ENCODE data around the gene TULP3. TPM values are rescaled to one million over a fixed set of nuclear protein-coding genes. Genes with fewer than 3 reads are reported as not detected.
"Not testable (repeated sequence)": the region's sequence is repeated elsewhere in the genome, so short reads cannot be mapped to it uniquely, and the experiment has no call there.

The TULP3 gene
- total and polyA plus RNA-seq, 2 of the 8 experiments (the other 6 are each of a cell fraction or from before 2014, with no cell fraction given): 18.4 to 21.2 TPM

- FAIRE-seq; H2BK5ac ChIP-seq (ENCODE audit: low read depth, low read length); H3K14ac ChIP-seq (ENCODE audit: insufficient read length); H3K4me3 ChIP-seq (ENCODE audit: extremely low read depth in 1 of 4, insufficient read depth in 2 of 4, low read depth in 3 of 4, low read length in 4 of 4); DNase-seq (ENCODE audit: low read depth in 1 of 2, low spot score in 2 of 2); H3K56ac ChIP-seq (replicated peaks; ENCODE audit: insufficient read length, low read depth, low read length); H3K4me1 ChIP-seq (replicated peaks in 1 of 4; ENCODE audit: control insufficient read depth in 3 of 4, insufficient read depth in 4 of 4, low read length in 3 of 4); H3K9me3 ChIP-seq (ENCODE audit: insufficient read depth in 2 of 2, low read depth in 1 of 2, low read length in 1 of 2); H2BK120ac ChIP-seq (replicated peaks; ENCODE audit: low read depth, low read length); H4K91ac ChIP-seq (replicated peaks; ENCODE audit: insufficient read length, low read length); H3K79me2 ChIP-seq (ENCODE audit: control insufficient read depth in 1 of 2, insufficient read depth in 2 of 2, low read length in 2 of 2); H3K9ac ChIP-seq (replicated peaks in 1 of 4; ENCODE audit: extremely low read depth in 1 of 4, low read depth in 3 of 4, low read length in 3 of 4); H4K20me1 ChIP-seq (replicated peaks in 1 of 2; ENCODE audit: control insufficient read depth in 1 of 2, insufficient read depth in 2 of 2, low read length in 2 of 2); H3K4ac ChIP-seq (replicated peaks; ENCODE audit: insufficient read length, low read depth, low read length); H3K27ac ChIP-seq (ENCODE audit: low read depth, low read length); H2BK12ac ChIP-seq (ENCODE audit: low read depth, low read length); H3K18ac ChIP-seq (ENCODE audit: extremely low read depth, low read length); H3K79me1 ChIP-seq (ENCODE audit: low read depth, low read length); H4K5ac ChIP-seq (ENCODE audit: insufficient read length, low read depth, low read length); H3K4me2 ChIP-seq (ENCODE audit: insufficient read depth in 1 of 2, low read depth in 2 of 2, low read length in 2 of 2); H3K27me3 ChIP-seq (replicated peaks in 1 of 4; ENCODE audit: control insufficient read depth in 3 of 4, extremely low read depth in 1 of 4, insufficient read depth in 3 of 4, low read length in 3 of 4); H4K8ac ChIP-seq (ENCODE audit: extremely low read depth, insufficient read depth, low read length); H3K23ac ChIP-seq (ENCODE audit: insufficient read length); H2AFZ ChIP-seq (ENCODE audit: low read length); H2AK5ac ChIP-seq (ENCODE audit: low read depth, low read length); H2BK20ac ChIP-seq (ENCODE audit: low read length); H3K23me2 ChIP-seq (ENCODE audit: low read depth, low read length); H2BK15ac ChIP-seq (ENCODE audit: low read length): not testable (repeated sequence)
- ChIA-PET POLR2A (ENCODE audit: partially characterized antibody) (interaction anchor here (0.7 to 2.3 kb wide), 6 partner anchors 10 to 63 kb away, joined by 3 to 5 read pairs (median 3); partner anchors contain the start of genes FOXM1 and RHNO1), CTCF (ENCODE audit: partially characterized antibody) (interaction anchor here (0.6 to 4.0 kb wide), 10 partner anchors 10 to 179 kb away, joined by 3 to 20 read pairs (median 4); partner anchors contain the start of genes FOXM1 and RHNO1)
- 94% methylated on average over 7 of the region's 7 CpGs; no CpG with 5 or more reads in 1 of the 2 experiments for WGBS, 2 experiments (ENCODE audit: extremely low coverage in 1 of 2, insufficient coverage in 1 of 2, insufficient read length in 1 of 2, insufficient replicate concordance in 2 of 2, low coverage in 1 of 2, low lambda C conversion rate in 2 of 2, missing lambda C conversion rate in 1 of 2)
- H3K36me3 ChIP-seq (ENCODE audit: control insufficient read depth in 2 of 4, insufficient read depth in 4 of 4, low read length in 3 of 4): peaks cover 28 to 83% (median 66%) of the 10 kb centered on the region in 4 experiments
These were observed 27.3 kb upstream of the TULP3 start for GRCh38 chr12:2863402-2863801.
